Measurements from ENCODE around the gene DEPDC4. TPM values are rescaled to one million over a fixed set of nuclear protein-coding genes. Genes with fewer than 3 reads are reported as not detected.
"Not testable (repeated sequence)": the region's sequence is repeated elsewhere in the genome, so short reads cannot be mapped to it uniquely, and the experiment has no call there.

The DEPDC4 gene
- 0.10 and 1.5 TPM in 2 replicates for total RNA-seq (2014; rRNA removed; shearing (Covaris generic))

GRCh38 chr12:100266835-100267602 lies at the start of gene DEPDC4, which contains the start of gene SCYL2:
Gene DEPDC4, minus strand, starts transcription at chr12:100267079. Its CDS starts 3 bp downstream, at chr12:100267076.
Gene SCYL2, plus strand, starts transcription at chr12:100267177. Its CDS starts 15,794 bp downstream, at chr12:100282971.
- in situ Hi-C loops (cut with HindIII; ENCODE audit: low sequenced_read_pairs), result no loop called here

GRCh38 chr12:100311317-100311716 lies 44.4 kb upstream of the DEPDC4 start:
- in situ Hi-C loops (cut with HindIII; ENCODE audit: low sequenced_read_pairs), result no loop called here
- DNase-seq (ENCODE audit: low spot score), result no peak

More at GRCh38 chr12:100266835-100267602, at the start of gene DEPDC4, which contains the start of gene SCYL2:
- DNase-seq (ENCODE audit: low spot score), result peak; percentile 99

- in situ Hi-C loops (cut with HindIII; ENCODE audit: low sequenced_read_pairs); DNase-seq (ENCODE audit: low spot score): not testable (repeated sequence)
Measured at GRCh38 chr12:100308138-100308537, 41.3 kb upstream of the DEPDC4 start.

- in situ Hi-C loops (cut with HindIII; ENCODE audit: low sequenced_read_pairs), result not testable (repeated sequence)
Measured at GRCh38 chr12:100304334-100304733, 37.5 kb upstream of the DEPDC4 start.

GRCh38 chr12:100303831-100304230 lies 37.0 kb upstream of the DEPDC4 start:
- in situ Hi-C loops (cut with HindIII; ENCODE audit: low sequenced_read_pairs), result no loop called here
- DNase-seq (ENCODE audit: low spot score), result no peak

More at GRCh38 chr12:100304334-100304733, 37.5 kb upstream of the DEPDC4 start:
- DNase-seq (ENCODE audit: low spot score), result not testable (repeated sequence)

- in situ Hi-C loops (cut with HindIII; ENCODE audit: low sequenced_read_pairs), result no loop called here
- DNase-seq (ENCODE audit: low spot score), result no peak
Measured at GRCh38 chr12:100302081-100302480, 35.2 kb upstream of the DEPDC4 start.

GRCh38 chr12:100295764-100296555 lies 29.1 kb upstream of the DEPDC4 start:
- peak; percentile 90 for DNase-seq (ENCODE audit: low spot score)

GRCh38 chr12:100294366-100294765 lies 27.5 kb upstream of the DEPDC4 start:
- in situ Hi-C loops (cut with HindIII; ENCODE audit: low sequenced_read_pairs); DNase-seq (ENCODE audit: low spot score): not testable (repeated sequence)

More at GRCh38 chr12:100295764-100296555, 29.1 kb upstream of the DEPDC4 start:
- in situ Hi-C loops (cut with HindIII; ENCODE audit: low sequenced_read_pairs), result no loop called here

- in situ Hi-C loops (cut with HindIII; ENCODE audit: low sequenced_read_pairs), result no loop called here
- no peak for DNase-seq (ENCODE audit: low spot score)
Measured at GRCh38 chr12:100293017-100293416, 26.1 kb upstream of the DEPDC4 start.

GRCh38 chr12:100290016-100290415 lies 23.1 kb upstream of the DEPDC4 start:
- in situ Hi-C loops (cut with HindIII; ENCODE audit: low sequenced_read_pairs), result no loop called here
- DNase-seq (ENCODE audit: low spot score), result no peak

GRCh38 chr12:100289038-100289437 lies 22.2 kb upstream of the DEPDC4 start:
- in situ Hi-C loops (cut with HindIII; ENCODE audit: low sequenced_read_pairs), result no loop called here
- DNase-seq (ENCODE audit: low spot score), result no peak

GRCh38 chr12:100284556-100284955 lies 17.7 kb upstream of the DEPDC4 start:
- in situ Hi-C loops (cut with HindIII; ENCODE audit: low sequenced_read_pairs); DNase-seq (ENCODE audit: low spot score): not testable (repeated sequence)

GRCh38 chr12:100279607-100280244 lies 12.8 kb upstream of the DEPDC4 start:
- in situ Hi-C loops (cut with HindIII; ENCODE audit: low sequenced_read_pairs), result no loop called here
- DNase-seq (ENCODE audit: low spot score), result no peak

GRCh38 chr12:100279159-100279558 lies 12.3 kb upstream of the DEPDC4 start:
- in situ Hi-C loops (cut with HindIII; ENCODE audit: low sequenced_read_pairs), result no loop called here
- no peak for DNase-seq (ENCODE audit: low spot score)

GRCh38 chr12:100274291-100274690 lies 7.4 kb upstream of the DEPDC4 start:
- in situ Hi-C loops (cut with HindIII; ENCODE audit: low sequenced_read_pairs), result no loop called here
- no peak for DNase-seq (ENCODE audit: low spot score)

GRCh38 chr12:100273782-100274181 lies 6.9 kb upstream of the DEPDC4 start:
- peak; percentile 24 for DNase-seq (ENCODE audit: low spot score)
- in situ Hi-C loops (cut with HindIII; ENCODE audit: low sequenced_read_pairs), result no loop called here

- DNase-seq (ENCODE audit: low spot score), result no peak
Measured at GRCh38 chr12:100268835-100269564, 2.1 kb upstream of the DEPDC4 start.

GRCh38 chr12:100267603-100268281 lies 863 bp upstream of the DEPDC4 start:
- in situ Hi-C loops (cut with HindIII; ENCODE audit: low sequenced_read_pairs), result no loop called here
- peak; percentile 31 for DNase-seq (ENCODE audit: low spot score)

More at GRCh38 chr12:100268835-100269564, 2.1 kb upstream of the DEPDC4 start:
- in situ Hi-C loops (cut with HindIII; ENCODE audit: low sequenced_read_pairs), result no loop called here
